Measurements from ENCODE around the gene TBCE.

- TF ChIP-seq CTCF (IDR thresholded peaks at IDR 0.05) (no peak), ZFX (IDR thresholded peaks at IDR 0.05; ENCODE audit: borderline replicate concordance) (no peak)
Measured at GRCh38 chr1:235351898-235352297, 15.3 kb upstream of the TBCE start.

All from 22Rv1 (cell line).